RKO (cell line): ENCODE measurements around the gene IL17RB.

Source experiments
- DNase-seq: peaks from one replicate; pipeline ENCODE4 v3.0.0-alpha.2; 2016; ENCODE audit warnings: low spot score

IL17RB gene

GRCh38 chr3:53863145-53863544, 16.8 kb downstream of the IL17RB start:
- DNase-seq = no peak

- DNase-seq = no peak
These were observed 19.5 kb downstream of the IL17RB start for GRCh38 chr3:53865732-53866499.

GRCh38 chr3:53880396-53881345, 34.3 kb downstream of the IL17RB start:
- peak; percentile 37 for DNase-seq

- peak; percentile 85 for DNase-seq
These were observed 35.6 kb downstream of the IL17RB start, which contains the start of gene ACTR8 for GRCh38 chr3:53881691-53882593. ACTR8 (minus strand) TSS chr3:53882152; CDS start chr3:53882101, 51 bp downstream.

- no peak for DNase-seq
These were observed 36.6 kb downstream of the IL17RB start for GRCh38 chr3:53883008-53883407.

DNA sequence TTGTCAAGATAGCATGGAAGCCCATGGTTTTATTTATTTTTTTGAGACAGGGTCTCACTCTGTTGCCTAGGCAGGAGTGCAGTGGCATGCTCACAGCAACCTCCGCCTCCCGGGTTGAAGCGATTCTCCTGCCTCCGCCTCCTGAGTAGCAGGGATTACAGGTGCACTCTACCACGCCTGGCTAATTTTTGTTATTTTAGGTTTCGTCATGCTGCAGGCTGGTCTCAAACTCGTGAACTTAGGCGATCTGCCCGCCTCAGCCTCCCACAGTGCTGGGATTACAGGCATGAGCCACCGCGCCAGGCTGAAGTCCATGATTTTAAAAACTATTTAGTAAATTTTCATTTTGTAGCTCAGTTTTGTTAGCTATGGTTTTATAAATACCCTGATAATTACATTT, 38.3 kb downstream of the IL17RB start:
- DNase-seq = no peak

DNA sequence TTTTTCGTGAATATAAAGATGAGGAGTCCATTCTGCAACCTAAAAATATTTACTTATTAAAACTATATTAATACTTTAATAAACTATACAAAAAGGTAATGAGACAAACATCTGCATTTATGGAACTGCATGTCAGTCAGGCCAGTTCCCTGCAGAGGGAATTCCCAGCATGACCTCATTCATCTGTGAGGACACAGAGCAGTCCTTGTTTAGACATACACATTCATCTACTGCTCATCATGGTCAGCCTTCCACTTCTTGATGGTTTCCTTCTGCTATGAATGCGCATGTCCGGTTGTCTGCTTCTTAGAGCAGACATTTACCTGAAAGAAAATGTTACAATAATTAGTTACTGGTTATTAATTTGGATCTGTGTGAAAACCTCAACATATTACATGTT, 38.9 kb downstream of the IL17RB start:
- DNase-seq = no peak

DNA sequence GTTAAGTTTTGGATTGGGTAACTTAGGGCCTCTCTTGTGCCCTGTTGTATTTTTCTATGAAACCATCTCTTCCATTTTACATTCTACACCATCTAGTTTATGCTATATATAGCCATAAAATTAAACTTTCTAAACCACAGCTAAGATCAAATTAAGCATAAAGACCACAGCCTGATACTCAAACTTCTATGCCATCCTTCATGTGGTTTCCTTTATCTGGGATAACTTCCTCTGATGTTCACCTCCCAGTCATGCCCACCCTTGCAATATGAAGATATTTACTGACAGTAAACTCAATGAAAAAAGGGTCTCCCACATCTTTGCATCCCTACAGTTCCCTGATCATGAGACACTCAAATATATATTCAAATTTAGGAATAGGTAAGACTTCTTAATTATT, 41.1 kb downstream of the IL17RB start:
- DNase-seq = no peak

GRCh38 chr3:53888232-53888631, 41.9 kb downstream of the IL17RB start:
- no peak for DNase-seq

GRCh38 chr3:53890726-53891475, 44.5 kb downstream of the IL17RB start:
- DNase-seq = peak; percentile 50

- DNase-seq = peak; percentile 99
These were observed 45.3 kb downstream of the IL17RB start, which contains the start of gene SELENOK for GRCh38 chr3:53891497-53892285. SELENOK (minus strand) TSS chr3:53891859.

DNA sequence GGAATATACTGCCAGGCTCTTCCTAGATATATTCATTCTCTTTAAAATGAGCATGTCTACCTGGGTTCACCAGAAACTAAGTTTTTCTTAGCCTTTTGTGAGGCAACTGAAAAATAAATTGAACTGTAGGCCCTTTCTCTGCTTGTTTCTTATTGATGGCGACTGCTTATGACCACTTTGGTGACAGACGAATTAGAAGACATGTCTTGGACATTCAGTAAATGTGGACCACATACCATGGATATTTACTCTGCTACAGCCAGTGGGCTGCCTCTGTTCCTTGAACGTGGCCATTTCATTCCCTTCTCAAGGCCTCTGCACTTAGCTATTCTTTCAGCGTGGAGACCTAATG, 45.9 kb downstream of the IL17RB start:
- DNase-seq = peak; percentile 25

- no peak for DNase-seq
These were observed 53.4 kb downstream of the IL17RB start for GRCh38 chr3:53899750-53900149.

- DNase-seq = no peak
These were observed 54.4 kb downstream of the IL17RB start for GRCh38 chr3:53900666-53901331.

- no peak for DNase-seq
These were observed 55.7 kb downstream of the IL17RB start for GRCh38 chr3:53902067-53902466.

GRCh38 chr3:53902711-53903110, 56.3 kb downstream of the IL17RB start:
- DNase-seq = no peak

- DNase-seq = no peak
These were observed 67.0 kb downstream of the IL17RB start for GRCh38 chr3:53913401-53913800.
